NB4 (cell line): ENCODE results near the gene TBC1D23.

ENCODE experiments used
- CTCF ChIP-seq: IDR thresholded peaks from one replicate; pipeline ENCODE4 v1.5.1; 2012; ENCODE audit warnings: low read depth, low read length
- MAX ChIP-seq: IDR thresholded peaks from 2 replicates; pipeline ENCODE4 v1.6.1; 2011; ENCODE audit warnings: low read depth, low read length
- MYC ChIP-seq: IDR thresholded peaks from 2 replicates; pipeline ENCODE4 v1.6.1; 2011; ENCODE audit warnings: low read depth, low read length
- POLR2A ChIP-seq: IDR thresholded peaks from 2 replicates; pipeline ENCODE4 v1.6.1; 2011; ENCODE audit warnings: mild to moderate bottlenecking; ENCODE audit not compliant: insufficient read length; ENCODE audit errors: extremely low read depth

- no peak for TF ChIP-seq CTCF
- no peak for TF ChIP-seq POLR2A
- TF ChIP-seq MAX: no peak
- TF ChIP-seq MYC: no peak
Observed at GRCh38 chr3:100295089-100295488, 34.3 kb downstream of the TBC1D23 start.
